ENCODE data around the gene KIF6. TPM values are rescaled to one million over a fixed set of nuclear protein-coding genes. Genes with fewer than 3 reads are reported as not detected.

Gene KIF6
- total and polyA plus RNA-seq, 4 experiments from 2014 or later = not detected

DNA sequence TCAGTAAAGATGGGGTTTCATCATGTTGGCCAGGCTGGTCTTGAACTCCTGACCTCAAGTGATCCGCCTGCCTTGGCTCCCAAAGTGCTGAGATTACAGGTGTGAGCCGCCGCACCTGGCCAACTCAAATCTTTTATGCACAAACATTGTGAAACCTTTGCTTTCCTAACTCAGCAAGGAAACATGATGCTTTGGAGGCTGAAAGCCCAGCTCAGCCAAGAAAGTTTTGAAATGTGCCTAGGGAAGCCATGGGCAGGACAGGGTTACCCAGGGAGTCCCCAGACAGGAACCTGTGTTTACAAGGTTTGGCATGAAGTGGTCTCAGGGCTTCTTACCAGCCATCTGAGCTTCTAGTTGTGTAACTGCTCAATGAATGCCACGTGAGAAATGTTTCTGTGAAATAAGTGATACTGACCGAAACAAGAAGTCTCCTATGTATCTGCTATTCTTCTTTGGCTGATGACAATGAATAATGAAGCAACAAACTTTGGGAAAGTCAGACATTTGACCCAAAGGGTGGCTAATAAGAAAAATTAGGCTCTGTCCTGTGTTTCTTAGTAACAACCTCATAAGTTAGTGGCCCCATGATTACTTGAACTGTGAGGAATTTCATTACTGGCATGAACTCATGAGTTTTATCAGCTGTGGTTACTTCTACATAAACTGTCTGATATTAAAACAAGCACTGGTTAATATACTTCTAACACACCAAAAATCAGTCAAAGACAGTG, 163.5 kb downstream of the KIF6 start:
- no peak overlapping the region for H3K4me3 Mint-ChIP-seq
- DNase-seq = no peak
- no peak overlapping the region for H3K27ac Mint-ChIP-seq
- Histone ChIP-seq H3K4me3 (ENCODE audit: low read length in 2 of 2) (no peak overlapping the region), H3K36me3 (ENCODE audit: insufficient read depth, low read length) (no peaks in the 10 kb centered on the region), H3K27me3 (ENCODE audit: insufficient read depth, low read length) (no peaks in the 10 kb centered on the region), H3K9me3 (ENCODE audit: control insufficient read depth in 1 of 2, low read length in 2 of 2) (no peaks in the 10 kb centered on the region), H3K27ac (ENCODE audit: low read depth, low read length) (no peak overlapping the region), H3K4me1 (ENCODE audit: insufficient read depth, low read length) (no peaks in the 10 kb centered on the region)
- peaks cover 1% of the 10 kb centered on the region in 2 donors for H3K27me3 Mint-ChIP-seq
- H3K9me3 Mint-ChIP-seq = no peaks in the 10 kb centered on the region
- ChIA-PET CTCF (ENCODE audit: partially characterized antibody) (no interaction called here), POLR2A (ENCODE audit: partially characterized antibody) (no interaction called here)
- no peaks in the 10 kb centered on the region for H3K4me1 Mint-ChIP-seq
- intact Hi-C loops (cut with micrococcal nuclease) = no loop called here
- no peaks in the 10 kb centered on the region for H3K36me3 Mint-ChIP-seq

DNA sequence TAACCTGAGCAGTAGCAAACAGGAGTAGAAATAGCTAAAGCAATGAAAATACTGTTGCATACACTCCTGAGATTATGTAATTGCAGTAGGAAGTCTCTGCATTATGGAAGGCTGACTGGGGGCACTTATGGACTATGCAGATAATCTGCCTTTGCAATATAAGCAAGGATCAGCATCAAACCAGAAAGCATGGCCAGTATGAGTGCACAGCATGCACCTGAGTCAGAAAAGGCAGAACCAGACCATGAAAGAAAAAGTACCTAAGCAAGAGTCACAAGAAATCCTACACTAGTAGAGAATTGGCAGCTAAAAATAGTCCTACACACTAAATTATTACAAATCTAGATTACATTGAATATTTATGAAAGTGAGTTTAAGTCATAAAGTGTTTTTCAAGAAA, 164.3 kb downstream of the KIF6 start:
- no peaks in the 10 kb centered on the region for H3K36me3 ChIP-seq (ENCODE audit: insufficient read depth, low read length)
- peaks cover 1 to 3% of the 10 kb centered on the region in 2 donors for H3K27me3 Mint-ChIP-seq
- no peak overlapping the region for H3K27ac ChIP-seq (ENCODE audit: low read depth, low read length)
- H3K27ac Mint-ChIP-seq = no peak overlapping the region
- H3K4me1 ChIP-seq (ENCODE audit: insufficient read depth, low read length) = no peaks in the 10 kb centered on the region
- no peaks in the 10 kb centered on the region for H3K4me1 Mint-ChIP-seq
- H3K4me3 ChIP-seq (ENCODE audit: low read length in 2 of 2) = no peak overlapping the region
- H3K9me3 Mint-ChIP-seq = no peaks in the 10 kb centered on the region
- no peaks in the 10 kb centered on the region for H3K36me3 Mint-ChIP-seq
- no peaks in the 10 kb centered on the region for H3K27me3 ChIP-seq (ENCODE audit: insufficient read depth, low read length)
- CTCF ChIA-PET (ENCODE audit: partially characterized antibody) = no interaction called here
- DNase-seq = no peak
- no peaks in the 10 kb centered on the region for H3K9me3 ChIP-seq (ENCODE audit: control insufficient read depth in 1 of 2, low read length in 2 of 2)
- H3K4me3 Mint-ChIP-seq = no peak overlapping the region
- POLR2A ChIA-PET (ENCODE audit: partially characterized antibody) = no interaction called here
- intact Hi-C loops (cut with micrococcal nuclease) = no loop called here

GRCh38 chr6:39558591-39559190, 166.5 kb downstream of the KIF6 start:
- no peaks in the 10 kb centered on the region for H3K27me3 ChIP-seq (ENCODE audit: insufficient read depth, low read length)
- no peak overlapping the region for H3K27ac Mint-ChIP-seq
- POLR2A ChIA-PET (ENCODE audit: partially characterized antibody) = no interaction called here
- no peak for DNase-seq
- H3K4me1 Mint-ChIP-seq = no peaks in the 10 kb centered on the region
- H3K4me1 ChIP-seq (ENCODE audit: insufficient read depth, low read length) = no peaks in the 10 kb centered on the region
- H3K27me3 Mint-ChIP-seq = peaks cover 4% of the 10 kb centered on the region in 2 donors
- H3K36me3 ChIP-seq (ENCODE audit: insufficient read depth, low read length) = no peaks in the 10 kb centered on the region
- no peak overlapping the region for H3K4me3 ChIP-seq (ENCODE audit: low read length in 2 of 2)
- no peaks in the 10 kb centered on the region for H3K9me3 Mint-ChIP-seq
- CTCF ChIA-PET (ENCODE audit: partially characterized antibody) = no interaction called here
- intact Hi-C loops (cut with micrococcal nuclease) = no loop called here
- H3K9me3 ChIP-seq (ENCODE audit: control insufficient read depth in 1 of 2, low read length in 2 of 2) = no peaks in the 10 kb centered on the region
- H3K4me3 Mint-ChIP-seq = no peak overlapping the region
- H3K27ac ChIP-seq (ENCODE audit: low read depth, low read length) = no peak overlapping the region
- no peaks in the 10 kb centered on the region for H3K36me3 Mint-ChIP-seq

DNA sequence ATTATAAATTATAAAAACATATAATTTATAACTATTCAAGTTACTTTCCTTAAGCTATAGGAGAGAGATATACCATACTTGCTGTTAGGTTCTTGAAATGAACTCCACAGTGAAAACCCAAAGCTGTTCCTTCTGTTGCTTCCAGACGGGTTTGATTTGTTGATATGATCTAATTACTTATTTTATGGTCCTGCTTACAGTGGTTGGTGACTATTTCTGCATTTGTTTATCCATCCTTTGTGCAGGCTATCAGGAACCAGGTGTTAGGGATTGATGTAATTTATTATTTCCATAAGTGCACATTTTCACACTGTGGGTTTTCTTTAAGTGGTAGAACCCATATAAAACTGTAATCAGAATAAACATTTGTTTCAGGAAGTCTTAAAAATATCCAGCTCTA, 167.1 kb downstream of the KIF6 start:
- no peak for DNase-seq
- H3K4me1 ChIP-seq (ENCODE audit: insufficient read depth, low read length) = no peaks in the 10 kb centered on the region
- Mint-ChIP-seq H3K27me3 (peaks cover 4% of the 10 kb centered on the region in 2 donors), H3K27ac (no peak overlapping the region), H3K36me3 (no peaks in the 10 kb centered on the region), H3K9me3 (no peaks in the 10 kb centered on the region), H3K4me1 (no peaks in the 10 kb centered on the region), H3K4me3 (no peak overlapping the region)
- H3K27ac ChIP-seq (ENCODE audit: low read depth, low read length) = no peak overlapping the region
- ChIA-PET CTCF (ENCODE audit: partially characterized antibody) (no interaction called here), POLR2A (ENCODE audit: partially characterized antibody) (no interaction called here)
- no peaks in the 10 kb centered on the region for H3K9me3 ChIP-seq (ENCODE audit: control insufficient read depth in 1 of 2, low read length in 2 of 2)
- intact Hi-C loops (cut with micrococcal nuclease) = no loop called here
- no peaks in the 10 kb centered on the region for H3K36me3 ChIP-seq (ENCODE audit: insufficient read depth, low read length)
- H3K27me3 ChIP-seq (ENCODE audit: insufficient read depth, low read length) = no peaks in the 10 kb centered on the region
- no peak overlapping the region for H3K4me3 ChIP-seq (ENCODE audit: low read length in 2 of 2)

GRCh38 chr6:39555136-39555535, 170.1 kb downstream of the KIF6 start:
- no peak for DNase-seq
- H3K4me3 Mint-ChIP-seq = no peak overlapping the region
- no peaks in the 10 kb centered on the region for H3K4me1 ChIP-seq (ENCODE audit: insufficient read depth, low read length)
- no peaks in the 10 kb centered on the region for H3K36me3 Mint-ChIP-seq
- no peaks in the 10 kb centered on the region for H3K4me1 Mint-ChIP-seq
- CTCF ChIA-PET (ENCODE audit: partially characterized antibody) = no interaction called here
- H3K4me3 ChIP-seq (ENCODE audit: low read length in 2 of 2) = no peak overlapping the region
- H3K9me3 ChIP-seq (ENCODE audit: control insufficient read depth in 1 of 2, low read length in 2 of 2) = no peaks in the 10 kb centered on the region
- H3K27me3 Mint-ChIP-seq = peaks cover 4 to 7% of the 10 kb centered on the region in 2 donors
- H3K27ac ChIP-seq (ENCODE audit: low read depth, low read length) = no peak overlapping the region
- no peak overlapping the region for H3K27ac Mint-ChIP-seq
- intact Hi-C loops (cut with micrococcal nuclease) = no loop called here
- H3K36me3 ChIP-seq (ENCODE audit: insufficient read depth, low read length) = no peaks in the 10 kb centered on the region
- no peaks in the 10 kb centered on the region for H3K9me3 Mint-ChIP-seq
- no peaks in the 10 kb centered on the region for H3K27me3 ChIP-seq (ENCODE audit: insufficient read depth, low read length)
- POLR2A ChIA-PET (ENCODE audit: partially characterized antibody) = no interaction called here

- Mint-ChIP-seq H3K27me3 (peaks cover 9 to 10% of the 10 kb centered on the region in 2 donors), H3K4me3 (no peak overlapping the region), H3K9me3 (no peaks in the 10 kb centered on the region), H3K4me1 (no peaks in the 10 kb centered on the region), H3K36me3 (no peaks in the 10 kb centered on the region), H3K27ac (peak overlapping the region in 1 of 7 donors; percentile 39)
- ChIA-PET CTCF (ENCODE audit: partially characterized antibody) (no interaction called here), POLR2A (ENCODE audit: partially characterized antibody) (no interaction called here)
- H3K36me3 ChIP-seq (ENCODE audit: insufficient read depth, low read length) = no peaks in the 10 kb centered on the region
- no peaks in the 10 kb centered on the region for H3K4me1 ChIP-seq (ENCODE audit: insufficient read depth, low read length)
- H3K27ac ChIP-seq (ENCODE audit: low read depth, low read length) = no peak overlapping the region
- H3K4me3 ChIP-seq (ENCODE audit: low read length in 2 of 2) = no peak overlapping the region
- no peak for DNase-seq
- intact Hi-C loops (cut with micrococcal nuclease) = no loop called here
- no peaks in the 10 kb centered on the region for H3K27me3 ChIP-seq (ENCODE audit: insufficient read depth, low read length)
- H3K9me3 ChIP-seq (ENCODE audit: control insufficient read depth in 1 of 2, low read length in 2 of 2) = no peaks in the 10 kb centered on the region
Observed at GRCh38 chr6:39553860-39554802, 171.1 kb downstream of the KIF6 start.

GRCh38 chr6:39553029-39553428, 172.2 kb downstream of the KIF6 start:
- ChIA-PET POLR2A (ENCODE audit: partially characterized antibody) (no interaction called here), CTCF (ENCODE audit: partially characterized antibody) (no interaction called here)
- Histone ChIP-seq H3K27me3 (ENCODE audit: insufficient read depth, low read length) (no peaks in the 10 kb centered on the region), H3K4me1 (ENCODE audit: insufficient read depth, low read length) (no peaks in the 10 kb centered on the region), H3K9me3 (ENCODE audit: control insufficient read depth in 1 of 2, low read length in 2 of 2) (no peaks in the 10 kb centered on the region), H3K27ac (ENCODE audit: low read depth, low read length) (no peak overlapping the region), H3K4me3 (ENCODE audit: low read length in 2 of 2) (no peak overlapping the region), H3K36me3 (ENCODE audit: insufficient read depth, low read length) (no peaks in the 10 kb centered on the region)
- no peak overlapping the region for H3K4me3 Mint-ChIP-seq
- peaks cover 10 to 11% of the 10 kb centered on the region in 2 donors for H3K27me3 Mint-ChIP-seq
- H3K9me3 Mint-ChIP-seq = no peaks in the 10 kb centered on the region
- intact Hi-C loops (cut with micrococcal nuclease) = no loop called here
- no peaks in the 10 kb centered on the region for H3K36me3 Mint-ChIP-seq
- no peak for DNase-seq
- H3K27ac Mint-ChIP-seq = no peak overlapping the region
- H3K4me1 Mint-ChIP-seq = no peaks in the 10 kb centered on the region
